Lower leg skin (tissue), 3 donors: ENCODE results near the gene ZNF687.

Source experiments
- CTCF ChIP-seq, 3 donors: fragments of 450-650 bp; IDR thresholded peaks; one replicate each; pipeline ENCODE4 v1.5.1; 2016; ENCODE audit warnings: antibody characterized with exemption in 3 of 3, mild to moderate bottlenecking in 3 of 3, moderate library complexity in 2 of 3
- POLR2A ChIP-seq, 2 donors: fragments of 450-650 bp; IDR thresholded peaks; one replicate each; pipeline ENCODE4 v1.6.1; 2016 to 2017; ENCODE audit warnings: antibody characterized with exemption in 2 of 2, mild to moderate bottlenecking in 1 of 2, moderate library complexity in 1 of 2

GRCh38 chr1:151242442-151242841 lies 39.7 kb upstream of the ZNF687 start:
- TF ChIP-seq CTCF (IDR thresholded peaks at IDR 0.05) (no peak), POLR2A (IDR thresholded peaks at IDR 0.05) (no peak)
